AG10803 (cell line): ENCODE measurements around the gene PDE1A.

Experiments
- DNase-seq: peaks from one replicate; pipeline ENCODE4 v3.0.0; 2010; ENCODE audit warnings: low read depth
- H3K4me3 ChIP-seq: 2 replicates; pipeline ENCODE4 v1.5.1; 2011; ENCODE audit warnings: mild to moderate bottlenecking, low read length, control low read depth
- CTCF ChIP-seq: conservative IDR thresholded peaks from 2 replicates; pipeline ENCODE4 v1.5.1; 2011; ENCODE audit warnings: mild to moderate bottlenecking, low read length, control low read depth, inconsistent platforms

The PDE1A gene

DNA sequence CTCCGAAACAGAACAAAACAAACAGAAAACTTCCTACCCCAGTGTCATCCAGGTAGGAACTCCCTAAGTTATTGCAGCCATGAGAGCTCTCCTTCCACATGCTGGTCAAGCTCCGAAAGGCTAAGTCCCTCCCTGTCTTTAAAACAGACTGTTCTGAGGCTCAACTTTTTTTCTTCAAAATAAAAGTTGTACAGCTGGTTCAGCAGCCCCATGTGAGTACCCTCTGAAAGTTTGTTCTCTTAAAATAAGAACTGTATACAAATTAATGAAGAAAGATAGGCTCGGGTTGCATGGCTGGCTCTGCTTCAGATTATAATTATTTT is at the start of gene PDE1A:
Gene PDE1A (minus strand): TSS at position 119 of the 323 bp plus-strand sequence.
- TF ChIP-seq CTCF = no peak
- H3K4me3 ChIP-seq = no peak within 1 kb of the TSS
- no peak for DNase-seq

GRCh38 chr2:182473635-182474034 is 46.8 kb upstream of the PDE1A start:
- H3K4me3 ChIP-seq = no peak overlapping the region
- no peak for DNase-seq
- TF ChIP-seq CTCF = no peak

GRCh38 chr2:182463760-182464159 is 36.9 kb upstream of the PDE1A start:
- no peak for DNase-seq
- H3K4me3 ChIP-seq = no peak overlapping the region
- TF ChIP-seq CTCF = no peak

- TF ChIP-seq CTCF = no peak
- no peak overlapping the region for H3K4me3 ChIP-seq
- DNase-seq = peak; percentile 50
Observed at GRCh38 chr2:182456784-182457183, 29.9 kb upstream of the PDE1A start.

DNA sequence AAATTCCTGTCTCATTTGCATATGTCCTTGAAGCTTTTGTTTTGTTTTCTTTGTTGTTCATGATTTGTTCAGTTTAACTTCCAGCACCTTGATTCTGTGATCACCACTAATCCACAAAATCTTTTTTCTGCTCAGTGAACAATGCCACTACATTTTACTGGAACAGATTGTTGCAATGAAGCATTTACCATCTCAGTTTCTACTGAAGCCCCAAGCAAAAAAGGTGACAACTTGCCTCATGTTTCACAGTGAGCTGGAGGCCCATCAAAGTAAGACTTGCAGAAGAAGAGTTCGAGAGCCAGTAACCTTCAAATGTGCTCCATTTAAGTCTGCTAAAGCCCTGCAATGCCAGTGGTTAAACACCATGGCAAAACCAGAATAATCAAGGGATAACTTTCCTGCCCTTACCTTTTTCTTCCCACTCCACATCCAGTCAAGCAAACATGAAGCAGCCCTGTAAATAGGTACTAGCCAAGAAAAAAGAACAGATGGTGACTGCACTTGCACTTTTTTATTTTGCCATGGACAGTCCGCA is 25.7 kb upstream of the PDE1A start:
- no peak for TF ChIP-seq CTCF
- no peak for DNase-seq
- H3K4me3 ChIP-seq = no peak overlapping the region

GRCh38 chr2:182448371-182448770 is 21.5 kb upstream of the PDE1A start:
- no peak overlapping the region for H3K4me3 ChIP-seq
- no peak for TF ChIP-seq CTCF
- DNase-seq = peak; percentile 12

- no peak overlapping the region for H3K4me3 ChIP-seq
- no peak for TF ChIP-seq CTCF
- DNase-seq = peak; percentile 81
Observed at GRCh38 chr2:182447863-182448262, 21.0 kb upstream of the PDE1A start.
